Memory B cell (primary cell): ENCODE results near the gene RASL11A.
A peak's percentile ranks its signal among the peaks of the same experiment; 100 is the strongest.
"Not testable (repeated sequence)": the region's sequence is repeated elsewhere in the genome, so short reads cannot be mapped to it uniquely, and the experiment has no call there.

Experiments used
- ATAC-seq: fragments of 150-1000 bp; cut with Tn5 transposase; 2 replicates; pipeline ENCODE4 v1.10.0; 2021; ENCODE audit warnings: low read depth, mild to moderate bottlenecking, moderate library complexity
- DNase-seq, 2 donors: peaks; one replicate each; pipeline ENCODE4 v3.0.0; 2022; ENCODE audit warnings: low spot score in 2 of 2
- H3K27ac Mint-ChIP-seq: one replicate; pipeline ENCODE4 v1.8.0; 2022; ENCODE audit warnings: mild to moderate bottlenecking, moderate library complexity, mixed read lengths
- H3K27me3 Mint-ChIP-seq: one replicate; pipeline ENCODE4 v1.8.0; 2022; ENCODE audit warnings: mixed read lengths
- H3K36me3 Mint-ChIP-seq: one replicate; pipeline ENCODE4 v1.8.0; 2022; ENCODE audit warnings: mild to moderate bottlenecking, mixed read lengths
- H3K4me1 Mint-ChIP-seq: one replicate; pipeline ENCODE4 v1.8.0; 2022; ENCODE audit warnings: mixed read lengths
- H3K4me3 Mint-ChIP-seq: one replicate; pipeline ENCODE4 v1.8.0; 2022; ENCODE audit warnings: mild to moderate bottlenecking, moderate library complexity, mixed read lengths
- H3K9me3 Mint-ChIP-seq: one replicate; pipeline ENCODE4 v1.8.0; 2022; ENCODE audit warnings: mixed read lengths

Gene RASL11A

DNA sequence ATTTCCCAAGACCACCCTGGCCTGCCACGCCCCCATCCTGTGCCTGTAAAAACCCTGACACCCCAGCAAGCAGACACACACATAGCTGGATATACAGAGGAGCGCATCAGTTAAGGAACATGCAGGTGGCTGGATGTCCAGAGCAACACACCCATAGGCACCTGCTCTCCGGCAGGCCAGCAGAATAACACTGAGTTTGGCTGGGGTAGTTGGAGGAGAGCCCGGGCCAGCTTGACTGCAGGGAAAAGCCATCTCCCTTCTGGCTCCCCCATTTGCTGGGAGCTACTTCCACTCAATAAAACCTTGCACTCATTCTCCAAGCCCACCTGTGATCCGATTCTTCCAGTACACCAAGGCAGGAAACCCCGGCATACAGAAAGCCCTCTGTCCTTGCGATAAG lies 8.9 kb downstream of the RASL11A start:
- Mint-ChIP-seq H3K9me3 (no peaks in the 10 kb centered on the region), H3K36me3 (no peaks in the 10 kb centered on the region), H3K4me1 (peaks cover 3% of the 10 kb centered on the region), H3K27me3 (peaks cover 2% of the 10 kb centered on the region), H3K4me3 (no peak overlapping the region), H3K27ac (no peak overlapping the region)
- DNase-seq (no peak), ATAC-seq (no peak)

- Mint-ChIP-seq H3K36me3 (no peaks in the 10 kb centered on the region), H3K4me1 (peaks cover 3% of the 10 kb centered on the region), H3K27me3 (peaks cover 2% of the 10 kb centered on the region), H3K4me3 (no peak overlapping the region), H3K9me3 (no peaks in the 10 kb centered on the region), H3K27ac (no peak overlapping the region)
- no peak for ATAC-seq
- DNase-seq = no peak
These were observed 9.5 kb downstream of the RASL11A start for GRCh38 chr13:27280009-27280656.

- Mint-ChIP-seq H3K4me3 (no peak overlapping the region), H3K9me3 (no peaks in the 10 kb centered on the region)
- DNase-seq = no peak
These were observed 10.2 kb downstream of the RASL11A start for GRCh38 chr13:27280841-27281240.

GRCh38 chr13:27281420-27281819 lies 10.8 kb downstream of the RASL11A start:
- no peaks in the 10 kb centered on the region for H3K36me3 Mint-ChIP-seq
- no peak overlapping the region for H3K4me3 Mint-ChIP-seq
- peaks cover 4% of the 10 kb centered on the region for H3K27me3 Mint-ChIP-seq
- H3K9me3 Mint-ChIP-seq = no peaks in the 10 kb centered on the region
- DNase-seq (no peak), ATAC-seq (no peak)
- H3K27ac Mint-ChIP-seq = no peak overlapping the region
- peaks cover 3% of the 10 kb centered on the region for H3K4me1 Mint-ChIP-seq

More at GRCh38 chr13:27280841-27281240, 10.2 kb downstream of the RASL11A start:
- peaks cover 4% of the 10 kb centered on the region for H3K27me3 Mint-ChIP-seq
- no peaks in the 10 kb centered on the region for H3K36me3 Mint-ChIP-seq
- H3K4me1 Mint-ChIP-seq = peaks cover 3% of the 10 kb centered on the region
- no peak overlapping the region for H3K27ac Mint-ChIP-seq
- ATAC-seq = no peak

DNA sequence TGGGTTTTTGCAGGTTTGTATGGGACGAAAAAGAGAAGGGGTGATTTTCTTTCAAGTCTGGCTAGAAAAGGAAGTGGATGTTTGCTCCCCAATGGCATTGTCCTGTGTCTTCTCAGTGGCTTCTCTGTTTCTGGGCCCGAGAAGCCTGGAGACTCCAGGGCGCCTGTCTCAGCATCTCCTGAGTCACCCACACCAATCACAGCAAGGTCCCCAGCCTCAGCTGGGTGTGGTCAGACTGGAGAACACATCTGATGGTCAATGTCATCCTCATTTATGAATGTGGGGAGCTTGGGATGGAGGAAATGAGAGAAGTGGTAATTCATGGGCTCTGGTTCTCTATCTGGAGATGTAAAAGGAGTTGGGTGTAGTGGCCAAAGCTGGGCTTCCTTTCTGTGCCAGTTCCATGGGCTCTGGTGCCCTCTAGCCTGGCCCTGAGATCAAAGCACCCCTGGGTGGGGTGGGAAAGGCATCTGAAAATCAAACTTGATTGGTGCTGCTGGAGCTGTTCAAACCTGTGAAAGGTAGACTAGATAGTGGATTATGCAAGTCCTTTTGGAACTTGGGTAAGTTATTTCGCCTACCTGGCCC lies 13.4 kb downstream of the RASL11A start:
- Mint-ChIP-seq H3K27ac (no peak overlapping the region), H3K4me1 (peaks cover 3% of the 10 kb centered on the region), H3K27me3 (peaks cover 5% of the 10 kb centered on the region), H3K9me3 (no peaks in the 10 kb centered on the region), H3K36me3 (no peaks in the 10 kb centered on the region), H3K4me3 (no peak overlapping the region)
- ATAC-seq (peak; percentile 65), DNase-seq (no peak)

DNA sequence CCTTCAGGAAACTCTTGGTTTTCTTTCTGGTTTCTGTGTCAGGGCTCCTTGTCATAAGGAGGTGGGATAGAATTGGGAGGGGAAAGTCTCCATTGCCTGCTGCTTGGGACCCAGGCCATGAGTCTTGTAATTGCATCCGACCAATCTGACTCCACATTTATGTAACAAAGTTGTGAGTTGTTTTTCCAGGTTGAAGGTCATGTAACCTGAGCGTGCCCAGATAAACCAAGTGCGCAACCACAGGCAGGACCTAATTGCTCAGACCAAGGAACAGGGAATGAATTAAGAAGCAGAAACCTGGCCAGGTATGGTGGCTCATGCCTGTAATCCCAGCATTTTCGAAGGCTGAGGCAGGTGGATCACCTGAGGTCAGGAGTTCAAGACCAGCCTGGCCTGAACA lies 17.8 kb downstream of the RASL11A start:
- DNase-seq (no peak), ATAC-seq (no peak)
- Mint-ChIP-seq H3K4me1 (peaks cover 15% of the 10 kb centered on the region), H3K9me3 (no peaks in the 10 kb centered on the region), H3K27me3 (peaks cover 4% of the 10 kb centered on the region), H3K36me3 (no peaks in the 10 kb centered on the region), H3K4me3 (no peak overlapping the region), H3K27ac (no peak overlapping the region)

DNA sequence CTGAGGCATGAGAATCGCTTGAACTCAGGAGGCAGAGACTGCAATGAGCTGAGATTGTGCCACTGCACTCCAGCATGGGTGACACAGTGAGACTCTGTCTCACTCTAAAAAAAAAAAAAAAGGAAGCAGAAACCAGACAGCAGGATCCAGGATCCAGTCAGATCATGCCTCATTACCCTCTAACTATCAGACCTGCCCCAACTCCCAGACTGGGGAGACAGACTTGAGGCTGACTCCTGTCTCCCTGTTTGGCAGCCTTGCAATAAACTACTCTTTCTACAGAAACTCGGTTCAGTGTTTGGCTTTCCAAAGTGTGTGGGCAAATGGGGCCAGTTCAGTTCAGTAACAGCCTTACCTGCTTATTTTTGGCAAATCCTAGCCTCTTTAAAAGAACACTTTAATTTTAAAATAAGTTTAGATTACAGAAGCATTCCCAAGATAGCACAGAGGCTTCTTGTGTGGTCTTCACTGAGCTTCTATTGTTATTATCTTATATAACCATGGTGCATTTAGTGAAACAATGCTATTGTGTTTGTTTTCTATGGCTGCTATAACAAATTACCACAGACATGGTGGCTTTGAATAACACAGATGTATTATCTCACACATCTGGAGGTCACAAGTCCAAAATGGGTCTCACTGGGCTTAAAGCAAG lies 18.5 kb downstream of the RASL11A start:
- Mint-ChIP-seq H3K27me3 (peaks cover 4% of the 10 kb centered on the region), H3K36me3 (no peaks in the 10 kb centered on the region), H3K9me3 (no peaks in the 10 kb centered on the region), H3K4me1 (peaks cover 19% of the 10 kb centered on the region), H3K27ac (no peak overlapping the region), H3K4me3 (no peak overlapping the region)
- ATAC-seq (no peak), DNase-seq (no peak)

DNA sequence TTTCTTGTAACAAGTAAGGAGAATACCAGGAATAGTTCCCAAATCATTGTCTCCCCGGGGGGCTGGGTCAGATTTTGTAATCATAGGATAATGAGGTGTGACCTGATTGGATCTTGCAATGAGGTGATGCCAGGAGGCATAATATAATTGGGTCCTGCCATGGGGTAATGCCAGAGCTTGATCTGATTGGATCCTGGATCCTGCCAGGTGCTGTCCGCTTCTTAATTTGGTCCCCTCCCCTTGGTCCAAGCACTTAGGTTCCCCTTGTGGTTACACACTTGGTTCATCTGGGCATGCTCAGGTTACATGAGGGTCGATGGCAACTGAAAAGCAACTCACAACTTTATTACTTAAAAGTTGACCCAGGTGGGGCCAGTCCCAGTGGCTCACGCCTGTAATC lies 20.1 kb downstream of the RASL11A start:
- no peak overlapping the region for H3K27ac Mint-ChIP-seq
- no peak for DNase-seq
- H3K4me1 Mint-ChIP-seq = peaks cover 26% of the 10 kb centered on the region
- no peaks in the 10 kb centered on the region for H3K36me3 Mint-ChIP-seq
- H3K9me3 Mint-ChIP-seq = no peaks in the 10 kb centered on the region
- H3K27me3 Mint-ChIP-seq = peaks cover 3% of the 10 kb centered on the region
- H3K4me3 Mint-ChIP-seq = no peak overlapping the region
- ATAC-seq = no peak

GRCh38 chr13:27291967-27292366 lies 21.3 kb downstream of the RASL11A start:
- H3K4me1 Mint-ChIP-seq = peaks cover 26% of the 10 kb centered on the region
- not testable (repeated sequence) for H3K9me3 Mint-ChIP-seq, H3K36me3 Mint-ChIP-seq, ATAC-seq, DNase-seq, H3K4me3 Mint-ChIP-seq, H3K27me3 Mint-ChIP-seq
- peak overlapping the region; percentile 46 for H3K27ac Mint-ChIP-seq

DNA sequence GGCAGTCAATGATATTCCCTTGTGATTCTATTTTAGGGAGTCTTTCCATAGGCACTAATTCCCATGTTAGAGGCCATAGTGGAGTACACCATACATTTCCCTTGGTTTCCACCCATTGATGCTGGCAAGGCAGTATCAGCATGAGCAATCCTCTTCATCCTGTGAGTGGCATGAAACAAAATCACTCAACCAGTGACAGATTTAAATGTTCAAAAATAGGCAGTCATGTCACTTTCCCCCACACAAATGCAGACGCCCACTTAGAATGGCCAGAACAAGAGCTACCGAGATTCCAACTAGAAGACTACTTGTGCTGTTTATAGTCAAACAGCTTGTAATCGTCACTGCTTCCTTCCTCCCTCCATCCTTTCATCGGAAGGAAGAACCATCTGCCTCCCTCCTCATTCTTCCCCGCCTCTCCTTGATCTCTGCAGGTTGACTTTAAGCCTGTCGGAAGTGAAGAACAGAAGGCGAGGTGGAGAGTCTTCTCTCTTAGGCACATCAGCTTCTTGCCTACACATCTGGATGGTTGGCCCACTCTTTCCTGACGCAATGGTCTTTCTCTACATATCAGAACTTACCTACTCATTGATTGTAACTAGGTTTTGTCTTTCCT lies 22.6 kb downstream of the RASL11A start:
- ATAC-seq = peak; percentile 40
- H3K9me3 Mint-ChIP-seq = no peaks in the 10 kb centered on the region
- H3K4me3 Mint-ChIP-seq = peak overlapping the region; percentile 9
- peak overlapping the region; percentile 46 for H3K27ac Mint-ChIP-seq
- peaks cover 2% of the 10 kb centered on the region for H3K27me3 Mint-ChIP-seq
- H3K4me1 Mint-ChIP-seq = peaks cover 26% of the 10 kb centered on the region
- H3K36me3 Mint-ChIP-seq = no peaks in the 10 kb centered on the region
- no peak for DNase-seq

DNA sequence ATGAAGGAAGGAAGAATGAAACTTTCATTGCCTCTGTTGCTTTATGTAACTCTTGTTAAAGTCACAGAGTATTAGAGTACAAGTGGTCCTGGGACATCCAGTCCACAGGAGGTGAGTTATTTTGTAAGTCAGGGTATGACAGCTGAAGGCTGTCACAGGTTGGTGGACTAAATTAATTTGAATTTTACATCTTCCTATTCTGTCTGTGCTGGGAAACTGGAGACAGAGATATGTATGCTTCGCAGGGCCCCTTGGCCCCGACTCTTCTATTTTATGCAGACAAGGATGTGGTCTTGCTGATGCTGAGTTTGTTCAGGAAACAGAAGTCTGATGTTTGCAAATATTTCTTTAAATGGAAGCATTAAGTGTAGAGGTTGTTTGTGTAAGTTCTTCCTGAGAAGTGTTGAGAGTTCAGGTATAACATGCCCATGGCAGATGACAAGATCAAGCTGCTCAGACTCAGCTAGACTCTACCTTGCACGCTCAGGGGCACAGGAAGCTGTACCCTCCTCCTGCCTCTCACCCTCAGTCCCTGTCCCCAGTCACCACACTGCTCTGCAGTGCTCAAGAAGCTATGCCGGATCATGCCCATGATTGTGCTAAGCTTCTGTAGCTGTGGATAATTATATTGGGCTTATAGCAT lies 23.4 kb downstream of the RASL11A start:
- H3K36me3 Mint-ChIP-seq = no peaks in the 10 kb centered on the region
- peak overlapping the region; percentile 9 for H3K4me3 Mint-ChIP-seq
- DNase-seq = no peak
- H3K9me3 Mint-ChIP-seq = no peaks in the 10 kb centered on the region
- H3K27me3 Mint-ChIP-seq = peaks cover 2% of the 10 kb centered on the region
- peaks cover 26% of the 10 kb centered on the region for H3K4me1 Mint-ChIP-seq
- peak overlapping the region; percentile 46 for H3K27ac Mint-ChIP-seq
- ATAC-seq = peak; percentile 64

DNA sequence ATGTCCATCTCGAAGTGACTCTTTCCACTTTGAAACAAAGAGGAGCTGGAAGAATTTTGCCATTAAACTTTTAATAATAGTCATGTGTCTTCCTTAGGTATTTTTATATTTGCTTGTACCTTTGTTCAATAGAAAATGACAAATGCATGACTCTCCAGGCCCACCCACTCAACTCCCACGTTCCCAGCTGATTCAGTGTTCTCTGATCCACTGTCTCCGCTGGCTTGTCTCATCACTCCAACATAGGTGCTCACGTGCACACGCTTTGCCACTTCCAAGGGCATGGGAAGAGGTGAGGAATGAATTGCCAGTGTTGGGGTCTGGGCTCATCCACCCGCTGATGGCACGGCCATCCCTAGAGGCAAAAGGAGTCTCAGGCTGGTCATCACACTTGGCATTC lies 24.5 kb downstream of the RASL11A start:
- no peak for ATAC-seq
- Mint-ChIP-seq H3K27me3 (peaks cover 2% of the 10 kb centered on the region), H3K4me3 (no peak overlapping the region), H3K4me1 (peaks cover 26% of the 10 kb centered on the region), H3K36me3 (no peaks in the 10 kb centered on the region), H3K27ac (no peak overlapping the region), H3K9me3 (no peaks in the 10 kb centered on the region)
- DNase-seq = no peak

- DNase-seq = no peak
- peaks cover 26% of the 10 kb centered on the region for H3K4me1 Mint-ChIP-seq
- peaks cover 2% of the 10 kb centered on the region for H3K27me3 Mint-ChIP-seq
- ATAC-seq = no peak
- no peak overlapping the region for H3K27ac Mint-ChIP-seq
- no peak overlapping the region for H3K4me3 Mint-ChIP-seq
- H3K9me3 Mint-ChIP-seq = no peaks in the 10 kb centered on the region
- no peaks in the 10 kb centered on the region for H3K36me3 Mint-ChIP-seq
These were observed 25.0 kb downstream of the RASL11A start for GRCh38 chr13:27295660-27296059.

- DNase-seq = no peak
- Mint-ChIP-seq H3K27ac (no peak overlapping the region), H3K4me1 (peaks cover 26% of the 10 kb centered on the region), H3K9me3 (no peaks in the 10 kb centered on the region), H3K27me3 (peaks cover 2% of the 10 kb centered on the region), H3K4me3 (no peak overlapping the region), H3K36me3 (no peaks in the 10 kb centered on the region)
- ATAC-seq = no peak
These were observed 25.9 kb downstream of the RASL11A start for GRCh38 chr13:27296496-27296895.
